ENCODE data around the gene ATP5ME.

The ATP5ME gene

DNA sequence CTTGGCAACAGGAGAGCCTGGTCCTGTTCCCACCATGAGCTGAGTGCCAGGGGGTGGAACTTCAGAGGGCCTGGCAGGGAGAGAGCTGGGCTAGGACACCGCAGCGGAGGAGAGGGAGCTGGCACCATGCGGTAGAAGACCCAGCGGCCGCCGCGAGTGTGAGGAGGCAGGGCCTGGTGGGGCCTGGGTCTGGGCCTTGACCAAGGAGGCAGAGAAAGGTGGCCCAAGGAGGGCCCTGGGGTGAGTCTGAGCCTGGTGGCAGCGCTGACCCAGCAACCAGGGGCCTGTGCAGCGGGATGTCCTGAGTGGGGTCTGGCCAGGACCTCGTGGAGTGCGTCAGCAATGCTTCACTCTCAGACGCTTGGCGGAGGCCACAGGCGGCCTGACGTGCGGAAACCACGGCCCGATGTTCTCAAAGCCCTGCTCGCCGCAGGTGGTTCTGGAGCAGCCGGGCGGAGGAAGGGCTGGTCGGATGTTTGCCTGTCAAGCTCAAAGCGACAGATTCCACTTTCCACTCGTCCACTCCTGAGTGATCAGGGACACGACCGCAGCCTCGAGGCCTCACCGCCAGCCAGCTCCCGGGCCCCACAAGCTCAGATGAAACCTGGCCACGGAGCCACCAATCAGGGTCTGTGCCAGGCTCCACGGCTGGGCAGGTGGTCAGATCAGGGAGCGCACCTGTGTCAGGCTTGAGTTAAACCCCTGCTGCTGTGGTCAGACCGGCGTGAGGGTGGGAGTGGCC lies 20.8 kb downstream of the ATP5ME start:
- no peak overlapping the region for H3K4me3 ChIP-seq (replicated peaks in 1 of 2; ENCODE audit: low read depth in 2 of 2, low read length in 2 of 2)
- no peak for TF ChIP-seq CTCF (IDR thresholded peaks at IDR 0.05; ENCODE audit: low read depth, low read length)
- no peak for DNase-seq (ENCODE audit: low read depth in 2 of 2)

- no peak for DNase-seq (ENCODE audit: low read depth in 2 of 2)
- no peak overlapping the region for H3K4me3 ChIP-seq (replicated peaks in 1 of 2; ENCODE audit: low read depth in 2 of 2, low read length in 2 of 2)
- no peak for TF ChIP-seq CTCF (IDR thresholded peaks at IDR 0.05; ENCODE audit: low read depth, low read length)
These were observed 22.0 kb downstream of the ATP5ME start for GRCh38 chr4:651884-652642.

GRCh38 chr4:650951-651883 lies 22.9 kb downstream of the ATP5ME start:
- no peak for DNase-seq (ENCODE audit: low read depth in 2 of 2)
- TF ChIP-seq CTCF (IDR thresholded peaks at IDR 0.05; ENCODE audit: low read depth, low read length), result no peak
- H3K4me3 ChIP-seq (replicated peaks in 1 of 2; ENCODE audit: low read depth in 2 of 2, low read length in 2 of 2), result no peak overlapping the region

DNA sequence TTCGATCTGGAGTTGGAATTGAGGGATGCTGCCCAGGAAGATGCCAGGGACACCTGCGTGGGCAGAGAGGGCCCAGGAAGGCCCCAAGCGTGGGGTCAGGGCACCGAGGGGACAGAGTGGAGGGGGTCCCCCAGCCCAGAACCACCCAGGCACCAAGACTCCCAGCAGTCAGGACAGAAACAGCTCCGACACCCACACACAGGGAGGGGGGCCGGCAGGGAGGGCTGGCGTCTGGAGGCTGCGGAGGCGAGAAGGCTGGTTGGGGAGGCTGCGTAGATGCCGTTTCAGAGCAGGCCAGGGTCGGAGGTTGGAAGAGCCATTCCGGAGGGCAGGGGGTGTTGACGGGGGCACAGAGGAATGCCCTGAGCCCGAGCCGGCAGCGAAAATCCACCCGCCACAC lies 23.6 kb downstream of the ATP5ME start:
- no peak overlapping the region for H3K4me3 ChIP-seq (replicated peaks in 1 of 2; ENCODE audit: low read depth in 2 of 2, low read length in 2 of 2)
- TF ChIP-seq CTCF (IDR thresholded peaks at IDR 0.05; ENCODE audit: low read depth, low read length), result no peak
- no peak for DNase-seq (ENCODE audit: low read depth in 2 of 2)

GRCh38 chr4:649751-650310 lies 24.2 kb downstream of the ATP5ME start:
- TF ChIP-seq CTCF (IDR thresholded peaks at IDR 0.05; ENCODE audit: low read depth, low read length), result no peak
- H3K4me3 ChIP-seq (replicated peaks in 1 of 2; ENCODE audit: low read depth in 2 of 2, low read length in 2 of 2), result no peak overlapping the region
- no peak for DNase-seq (ENCODE audit: low read depth in 2 of 2)

- H3K4me3 ChIP-seq (replicated peaks in 1 of 2; ENCODE audit: low read depth in 2 of 2, low read length in 2 of 2), result no peak overlapping the region
- no peak for TF ChIP-seq CTCF (IDR thresholded peaks at IDR 0.05; ENCODE audit: low read depth, low read length)
- no peak for DNase-seq (ENCODE audit: low read depth in 2 of 2)
These were observed 24.8 kb downstream of the ATP5ME start for GRCh38 chr4:649293-649625.

Data from cardiac fibroblast (primary cell).